ENCODE data around the gene PPP1R13L.

The PPP1R13L gene

DNA sequence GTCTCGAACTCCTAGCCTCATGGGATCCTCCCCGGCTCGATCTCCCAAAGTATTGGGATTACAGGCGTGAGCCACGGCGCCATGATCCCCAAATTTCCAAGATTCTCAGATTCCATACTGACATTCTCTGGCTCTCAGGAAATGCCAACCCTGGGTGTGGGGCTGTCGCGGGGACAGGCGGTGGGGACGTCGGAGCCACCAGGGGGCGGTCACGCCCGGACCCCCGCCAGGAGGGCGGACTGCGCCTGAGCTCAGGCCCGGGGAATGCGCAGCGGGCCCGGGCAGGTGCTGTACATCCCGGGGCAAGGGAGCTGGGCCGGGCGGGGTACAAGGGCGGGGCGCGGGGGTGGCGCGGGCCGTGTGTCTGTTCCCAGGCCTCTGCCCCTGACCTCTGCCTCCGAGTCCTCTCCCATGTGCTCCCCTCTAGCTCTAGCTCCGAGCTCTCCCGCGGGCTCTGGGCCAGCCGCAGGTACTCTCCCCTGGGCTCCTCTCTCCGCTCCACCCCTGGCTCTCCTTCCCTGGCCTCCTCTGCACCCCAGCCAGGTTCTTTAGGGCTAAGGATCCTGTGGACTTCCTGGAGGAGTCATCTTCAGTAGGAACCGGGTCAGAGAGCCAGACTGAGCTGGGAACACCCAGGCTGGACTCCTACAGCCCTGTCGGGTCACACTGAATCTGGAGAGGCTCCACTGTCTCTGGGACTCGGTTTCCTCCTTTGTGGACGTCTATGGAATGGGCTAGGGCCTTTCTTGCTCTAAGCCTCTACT, 2.4 kb downstream of the PPP1R13L start:
- H3K4me3 ChIP-seq (ENCODE audit: low read depth in 1 of 2, low read length in 1 of 2) = no peak overlapping the region
- H3K27me3 ChIP-seq = peaks cover 93% of the 10 kb centered on the region
- no peaks in the 10 kb centered on the region for H3K36me3 ChIP-seq
- peaks cover 29 to 34% of the 10 kb centered on the region in 2 experiments for H3K4me1 ChIP-seq (ENCODE audit: control insufficient read depth in 1 of 2, insufficient read depth in 1 of 2, low read depth in 1 of 2, low read length in 1 of 2)
- H3K27ac ChIP-seq = no peak overlapping the region
- TF ChIP-seq, protein P1, sequence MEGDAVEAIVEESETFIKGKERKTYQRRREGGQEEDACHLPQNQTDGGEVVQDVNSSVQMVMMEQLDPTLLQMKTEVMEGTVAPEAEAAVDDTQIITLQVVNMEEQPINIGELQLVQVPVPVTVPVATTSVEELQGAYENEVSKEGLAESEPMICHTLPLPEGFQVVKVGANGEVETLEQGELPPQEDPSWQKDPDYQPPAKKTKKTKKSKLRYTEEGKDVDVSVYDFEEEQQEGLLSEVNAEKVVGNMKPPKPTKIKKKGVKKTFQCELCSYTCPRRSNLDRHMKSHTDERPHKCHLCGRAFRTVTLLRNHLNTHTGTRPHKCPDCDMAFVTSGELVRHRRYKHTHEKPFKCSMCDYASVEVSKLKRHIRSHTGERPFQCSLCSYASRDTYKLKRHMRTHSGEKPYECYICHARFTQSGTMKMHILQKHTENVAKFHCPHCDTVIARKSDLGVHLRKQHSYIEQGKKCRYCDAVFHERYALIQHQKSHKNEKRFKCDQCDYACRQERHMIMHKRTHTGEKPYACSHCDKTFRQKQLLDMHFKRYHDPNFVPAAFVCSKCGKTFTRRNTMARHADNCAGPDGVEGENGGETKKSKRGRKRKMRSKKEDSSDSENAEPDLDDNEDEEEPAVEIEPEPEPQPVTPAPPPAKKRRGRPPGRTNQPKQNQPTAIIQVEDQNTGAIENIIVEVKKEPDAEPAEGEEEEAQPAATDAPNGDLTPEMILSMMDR (IDR thresholded peaks at IDR 0.05) = no peak
- no peaks in the 10 kb centered on the region for H3K9me3 ChIP-seq

DNA sequence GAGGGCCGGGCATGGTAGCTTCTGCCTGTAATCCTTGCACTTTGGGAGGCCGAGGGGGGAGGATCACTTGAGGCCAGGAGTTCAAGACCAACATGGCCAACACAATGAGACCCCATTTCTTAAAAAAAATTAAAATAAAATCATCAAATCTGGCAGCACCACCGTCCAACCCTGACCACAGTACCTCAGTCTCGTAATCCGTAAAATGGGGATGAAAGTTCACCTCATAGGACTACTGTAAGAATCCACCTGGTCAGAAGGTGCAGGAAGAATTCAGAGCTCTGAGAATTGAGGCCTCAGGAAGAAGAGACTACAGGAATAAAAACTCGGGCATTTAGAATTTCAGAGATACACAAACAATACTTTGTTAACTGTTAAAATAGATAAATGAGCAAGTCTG, 3.1 kb downstream of the PPP1R13L start:
- no peaks in the 10 kb centered on the region for H3K36me3 ChIP-seq
- H3K27me3 ChIP-seq = peaks cover 95% of the 10 kb centered on the region
- no peaks in the 10 kb centered on the region for H3K9me3 ChIP-seq
- H3K27ac ChIP-seq = no peak overlapping the region
- peaks cover 27 to 31% of the 10 kb centered on the region in 2 experiments for H3K4me1 ChIP-seq (ENCODE audit: control insufficient read depth in 1 of 2, insufficient read depth in 1 of 2, low read depth in 1 of 2, low read length in 1 of 2)
- TF ChIP-seq, protein P1 (IDR thresholded peaks at IDR 0.05) = no peak
- H3K4me3 ChIP-seq (ENCODE audit: low read depth in 1 of 2, low read length in 1 of 2) = no peak overlapping the region

DNA sequence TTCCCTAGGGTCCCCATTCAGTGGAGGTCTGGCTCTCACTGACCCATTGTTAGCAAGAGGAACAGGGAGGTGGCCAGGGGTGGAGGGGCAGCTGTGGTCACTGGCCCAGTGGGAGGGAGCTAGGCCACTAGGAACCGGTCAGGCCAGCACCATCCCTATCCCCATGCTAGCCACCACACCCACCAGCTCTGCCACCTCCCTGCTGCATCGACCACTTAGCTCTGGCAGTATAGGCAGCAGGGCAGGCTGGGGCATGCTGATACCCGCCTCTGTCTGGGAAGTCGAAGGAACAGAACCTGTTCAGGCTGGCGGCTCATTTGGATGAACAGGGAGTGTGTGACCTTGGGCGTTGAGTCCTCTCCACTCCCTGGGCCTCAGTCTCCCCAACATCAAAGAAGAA, 4.7 kb downstream of the PPP1R13L start:
- Histone ChIP-seq H3K4me3 (ENCODE audit: low read depth in 1 of 2, low read length in 1 of 2) (no peak overlapping the region), H3K9me3 (no peaks in the 10 kb centered on the region), H3K36me3 (no peaks in the 10 kb centered on the region), H3K27me3 (peaks cover 97% of the 10 kb centered on the region), H3K27ac (no peak overlapping the region), H3K4me1 (ENCODE audit: control insufficient read depth in 1 of 2, insufficient read depth in 1 of 2, low read depth in 1 of 2, low read length in 1 of 2) (peaks cover 11 to 15% of the 10 kb centered on the region in 2 experiments)
- TF ChIP-seq, protein P1 (IDR thresholded peaks at IDR 0.05) = no peak

DNA sequence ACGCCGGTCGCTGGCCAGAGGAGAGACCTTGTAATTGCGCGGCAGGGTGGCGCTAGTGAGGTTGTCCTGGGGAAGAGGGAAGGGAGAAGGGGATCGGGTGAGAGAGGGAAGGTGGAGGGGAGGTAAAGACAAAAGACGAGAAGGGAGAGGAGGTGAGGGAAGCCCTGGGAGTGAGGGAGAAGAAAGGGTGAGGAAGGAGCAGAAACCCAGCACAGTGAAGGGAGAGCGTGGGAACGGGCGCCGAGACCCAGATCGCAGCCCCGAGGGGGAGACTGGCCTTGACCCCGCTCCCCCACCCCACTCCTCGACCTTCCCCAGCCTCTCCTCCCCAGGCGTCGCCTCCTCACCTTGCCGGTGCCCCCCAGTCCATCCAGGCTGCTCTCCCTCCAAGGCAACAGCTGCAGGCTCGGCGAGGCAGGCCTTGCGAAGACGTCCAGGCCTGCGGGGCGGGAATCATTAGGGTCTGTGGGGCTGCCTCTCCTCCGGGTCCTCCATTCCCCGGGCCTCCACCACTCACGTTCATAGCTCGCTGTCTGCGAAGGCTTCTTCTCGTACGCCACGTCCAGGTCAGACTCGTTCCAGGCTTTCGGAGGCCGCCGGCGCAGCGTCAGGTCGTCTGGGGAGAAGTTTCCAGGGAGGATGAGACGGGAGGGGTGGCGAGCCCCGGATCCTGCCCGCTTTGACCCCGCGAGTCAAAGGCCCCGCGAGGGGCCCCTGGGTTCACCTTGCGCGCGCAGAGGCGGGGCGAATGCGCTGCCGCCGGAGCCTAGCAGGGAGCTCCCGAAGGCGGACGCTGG, 8.8 kb downstream of the PPP1R13L start:
- Histone ChIP-seq H3K27me3 (peaks cover 81% of the 10 kb centered on the region), H3K27ac (no peak overlapping the region), H3K4me1 (ENCODE audit: control insufficient read depth in 1 of 2, insufficient read depth in 1 of 2, low read depth in 1 of 2, low read length in 1 of 2) (peaks cover 0 to 6% of the 10 kb centered on the region in 2 experiments), H3K9me3 (no peaks in the 10 kb centered on the region), H3K36me3 (no peaks in the 10 kb centered on the region), H3K4me3 (ENCODE audit: low read depth in 1 of 2, low read length in 1 of 2) (no peak overlapping the region)
- TF ChIP-seq, protein P1 (IDR thresholded peaks at IDR 0.05) = no peak

DNA sequence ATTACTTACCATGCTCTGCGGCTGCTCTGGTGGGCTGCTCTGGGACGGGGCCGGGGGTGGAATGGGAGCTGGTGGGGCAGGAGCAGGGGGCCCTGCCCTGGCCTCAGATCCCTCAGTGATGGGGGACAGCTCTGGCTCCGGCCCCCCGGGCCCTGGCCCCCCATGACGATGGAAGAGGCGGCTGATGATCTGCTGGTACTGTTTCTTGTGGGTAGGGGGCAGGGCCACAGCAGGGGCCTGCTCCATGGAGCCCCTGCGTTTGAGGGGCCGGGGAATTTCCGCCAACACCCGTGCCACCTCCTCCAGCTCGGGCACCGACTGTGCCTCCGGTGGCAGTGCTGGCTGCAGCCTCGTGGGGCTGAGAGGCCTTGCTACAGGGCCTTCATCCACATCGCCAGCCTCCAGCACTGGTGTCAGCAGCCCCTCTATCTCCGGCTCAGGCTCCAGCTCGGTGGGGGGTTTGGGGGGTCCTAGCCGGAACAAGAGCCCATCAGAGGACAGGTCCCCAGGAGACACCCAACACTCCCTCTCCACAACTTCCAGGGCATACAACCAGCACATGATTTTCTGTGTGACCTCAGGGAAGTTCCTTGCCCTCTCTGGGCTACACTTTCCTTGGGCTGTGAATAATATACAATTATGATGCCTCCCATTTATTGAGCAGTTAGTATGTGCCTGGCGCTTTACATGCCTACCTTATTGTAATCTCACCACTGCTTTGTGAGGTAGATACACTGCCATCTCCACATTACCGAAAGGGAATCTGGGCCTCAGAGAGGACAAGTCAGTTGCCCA, 12.8 kb downstream of the PPP1R13L start:
- Histone ChIP-seq H3K4me3 (ENCODE audit: low read depth in 1 of 2, low read length in 1 of 2) (no peak overlapping the region), H3K9me3 (no peaks in the 10 kb centered on the region), H3K4me1 (ENCODE audit: control insufficient read depth in 1 of 2, insufficient read depth in 1 of 2, low read depth in 1 of 2, low read length in 1 of 2) (no peaks in the 10 kb centered on the region), H3K36me3 (no peaks in the 10 kb centered on the region), H3K27ac (no peak overlapping the region), H3K27me3 (peaks cover 73% of the 10 kb centered on the region)
- TF ChIP-seq, protein P1 (IDR thresholded peaks at IDR 0.05) = no peak

All from neutrophil (primary cell).